Upper lobe of right lung (tissue), 1 donor: ENCODE results near the gene KCTD10. TPM values are rescaled to one million over a fixed set of nuclear protein-coding genes. Genes with fewer than 3 reads are reported as not detected.
"Not testable (repeated sequence)": the region's sequence is repeated elsewhere in the genome, so short reads cannot be mapped to it uniquely, and the experiment has no call there.

Experiments
- ATAC-seq: fragments of 200-7000 bp; cut with Tn5 transposase; one replicate; pipeline ENCODE4 v1.9.1; 2020; ENCODE audit warnings: mild to moderate bottlenecking, moderate library complexity
- DNase-seq: peaks from one replicate; pipeline ENCODE4 v3.0.0-alpha.2; 2020
- H3K27ac ChIP-seq: fragments of 200-600 bp; one replicate; pipeline ENCODE4 v1.8.0; 2022
- H3K27me3 ChIP-seq: fragments of 200-600 bp; one replicate; pipeline ENCODE4 v1.8.0; 2022; ENCODE audit warnings: mild to moderate bottlenecking
- H3K36me3 ChIP-seq: fragments of 200-600 bp; one replicate; pipeline ENCODE4 v1.8.0; 2022
- H3K4me1 ChIP-seq: fragments of 200-600 bp; one replicate; pipeline ENCODE4 v1.8.0; 2022
- H3K4me3 ChIP-seq: fragments of 200-600 bp; one replicate; pipeline ENCODE4 v1.8.0; 2022; ENCODE audit warnings: mild to moderate bottlenecking
- H3K9me3 ChIP-seq: fragments of 200-600 bp; one replicate; pipeline ENCODE4 v1.8.0; 2022
- intact Hi-C: fragments of 100-400 bp; cut with DNase I; formaldehyde crosslinking; loops from one replicate; pipeline ENCODE4 v1.11.0; 2022
- total RNA-seq: library from RNA; stranded (reverse); fragmentation: NEBNext Ultra II Directional; extraction: Animal tissue kit (Norgen Biotek cat#: 25700); gene quantifications from one replicate; pipeline ENCODE4 v1.2.1, GENCODE V29; 2021
- TF ChIP-seq, protein P1 (sequence below): fragments of 200-600 bp; IDR thresholded peaks from one replicate; pipeline ENCODE4 v1.8.0; 2022; ENCODE audit warnings: antibody characterized with exemption
- donor health status: DM: no; HTN: yes; CAD: no; lungs with severe emphysema.

KCTD10 gene
- total RNA-seq, 1 donor from 2014 or later = 66.8 TPM

DNA sequence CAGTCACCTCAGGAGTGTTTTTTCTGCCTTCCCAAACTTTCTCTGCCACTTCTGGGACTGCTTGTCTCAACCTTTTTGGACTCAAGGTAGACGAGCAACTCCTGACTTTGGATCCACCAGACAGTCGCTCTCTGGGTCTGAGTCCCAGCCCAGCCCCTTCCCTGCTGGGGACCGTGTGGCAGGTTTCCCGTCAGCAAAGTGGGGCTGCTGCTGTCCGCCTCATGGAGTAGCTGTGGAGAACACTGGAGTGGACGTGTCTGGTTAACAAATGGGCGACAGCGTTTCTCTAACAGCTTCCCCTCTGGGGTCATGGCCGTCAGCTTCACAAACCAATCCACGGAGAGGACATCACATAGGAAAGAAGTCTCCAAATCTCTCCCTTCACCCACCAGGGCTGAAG, 54.8 kb downstream of the KCTD10 start:
- no peak for DNase-seq
- TF ChIP-seq, protein P1, sequence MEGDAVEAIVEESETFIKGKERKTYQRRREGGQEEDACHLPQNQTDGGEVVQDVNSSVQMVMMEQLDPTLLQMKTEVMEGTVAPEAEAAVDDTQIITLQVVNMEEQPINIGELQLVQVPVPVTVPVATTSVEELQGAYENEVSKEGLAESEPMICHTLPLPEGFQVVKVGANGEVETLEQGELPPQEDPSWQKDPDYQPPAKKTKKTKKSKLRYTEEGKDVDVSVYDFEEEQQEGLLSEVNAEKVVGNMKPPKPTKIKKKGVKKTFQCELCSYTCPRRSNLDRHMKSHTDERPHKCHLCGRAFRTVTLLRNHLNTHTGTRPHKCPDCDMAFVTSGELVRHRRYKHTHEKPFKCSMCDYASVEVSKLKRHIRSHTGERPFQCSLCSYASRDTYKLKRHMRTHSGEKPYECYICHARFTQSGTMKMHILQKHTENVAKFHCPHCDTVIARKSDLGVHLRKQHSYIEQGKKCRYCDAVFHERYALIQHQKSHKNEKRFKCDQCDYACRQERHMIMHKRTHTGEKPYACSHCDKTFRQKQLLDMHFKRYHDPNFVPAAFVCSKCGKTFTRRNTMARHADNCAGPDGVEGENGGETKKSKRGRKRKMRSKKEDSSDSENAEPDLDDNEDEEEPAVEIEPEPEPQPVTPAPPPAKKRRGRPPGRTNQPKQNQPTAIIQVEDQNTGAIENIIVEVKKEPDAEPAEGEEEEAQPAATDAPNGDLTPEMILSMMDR = no peak
- intact Hi-C loops = no loop called here

DNA sequence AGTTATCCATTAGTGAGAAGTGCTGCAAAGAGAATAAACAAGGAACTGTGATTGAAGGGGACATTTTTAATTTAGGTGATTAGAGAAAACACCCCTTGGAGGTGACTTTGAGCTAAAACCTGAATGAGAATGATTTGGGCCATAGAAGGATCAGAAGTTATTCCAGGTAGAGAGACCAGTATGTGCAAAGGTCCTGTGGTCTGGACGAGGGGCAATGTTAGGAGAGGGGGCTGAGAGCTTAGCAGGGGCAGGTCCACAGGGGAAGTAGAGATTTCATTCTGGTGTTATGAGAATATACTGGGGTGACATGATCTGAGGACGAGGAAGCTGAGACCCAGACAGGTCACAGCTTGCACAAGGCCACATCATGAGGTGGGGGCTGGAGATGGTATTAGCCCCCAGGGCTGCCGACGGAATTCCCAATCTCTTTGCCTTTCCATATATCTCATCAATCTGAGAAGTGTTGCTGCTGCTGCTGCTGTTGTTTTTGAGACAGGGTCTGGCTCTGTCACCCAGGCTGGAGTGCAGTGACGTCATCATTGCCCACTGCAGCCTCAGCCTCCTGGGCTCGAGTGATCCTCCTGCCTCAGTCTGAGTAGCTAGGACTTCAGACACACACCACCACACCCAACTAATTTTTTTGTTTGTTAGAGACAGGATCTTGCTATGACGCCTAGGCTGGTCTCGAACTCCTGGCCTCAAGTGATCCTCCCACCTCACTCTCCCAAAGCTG, 55.6 kb downstream of the KCTD10 start:
- no peak for ATAC-seq
- Histone ChIP-seq H3K9me3 (no peaks in the 10 kb centered on the region), H3K27me3 (peaks cover 7% of the 10 kb centered on the region), H3K36me3 (no peaks in the 10 kb centered on the region), H3K4me3 (no peak overlapping the region), H3K4me1 (no peaks in the 10 kb centered on the region), H3K27ac (no peak overlapping the region)
- intact Hi-C loops = no loop called here
- no peak for DNase-seq
- TF ChIP-seq, protein P1 = no peak

More for the DNA sequence above, 54.8 kb downstream of the KCTD10 start:
- Histone ChIP-seq H3K4me3 (no peak overlapping the region), H3K9me3 (no peaks in the 10 kb centered on the region), H3K36me3 (no peaks in the 10 kb centered on the region), H3K27ac (no peak overlapping the region), H3K27me3 (peaks cover 7% of the 10 kb centered on the region), H3K4me1 (no peaks in the 10 kb centered on the region)
- ATAC-seq = no peak

DNA sequence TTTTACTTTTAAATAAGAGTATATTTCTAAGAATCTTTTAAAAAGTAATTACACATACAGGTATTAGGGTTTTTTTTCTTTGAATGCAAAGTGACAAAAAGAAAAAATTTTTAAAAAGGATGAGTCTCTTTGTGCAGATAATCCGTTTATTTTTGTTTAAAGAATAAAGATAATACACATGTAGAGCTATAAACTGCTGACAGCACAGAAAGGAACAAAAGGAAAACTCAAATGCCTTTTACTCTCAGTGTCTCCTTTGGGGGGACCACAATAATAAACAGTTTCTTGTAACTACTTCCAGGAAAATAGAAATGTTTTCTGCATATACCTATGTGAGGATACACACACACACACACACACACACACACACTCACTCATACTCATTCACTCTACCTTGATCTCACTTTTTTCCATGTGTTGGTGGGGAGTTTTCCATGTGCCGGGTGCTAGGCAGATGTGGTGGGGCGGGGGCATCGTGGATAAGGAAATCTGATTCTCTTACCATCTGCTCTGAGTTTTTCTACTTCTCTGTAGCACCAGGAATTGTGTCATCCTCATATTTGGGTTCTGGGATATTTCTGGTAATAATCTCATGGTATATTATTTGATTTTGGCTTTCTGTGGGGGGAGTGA, 58.1 kb downstream of the KCTD10 start:
- Histone ChIP-seq H3K27ac (no peak overlapping the region), H3K9me3 (no peaks in the 10 kb centered on the region), H3K36me3 (no peaks in the 10 kb centered on the region), H3K27me3 (peaks cover 7% of the 10 kb centered on the region), H3K4me1 (no peaks in the 10 kb centered on the region), H3K4me3 (no peak overlapping the region)
- TF ChIP-seq, protein P1 = no peak
- ATAC-seq = no peak
- no peak for DNase-seq
- intact Hi-C loops = no loop called here

DNA sequence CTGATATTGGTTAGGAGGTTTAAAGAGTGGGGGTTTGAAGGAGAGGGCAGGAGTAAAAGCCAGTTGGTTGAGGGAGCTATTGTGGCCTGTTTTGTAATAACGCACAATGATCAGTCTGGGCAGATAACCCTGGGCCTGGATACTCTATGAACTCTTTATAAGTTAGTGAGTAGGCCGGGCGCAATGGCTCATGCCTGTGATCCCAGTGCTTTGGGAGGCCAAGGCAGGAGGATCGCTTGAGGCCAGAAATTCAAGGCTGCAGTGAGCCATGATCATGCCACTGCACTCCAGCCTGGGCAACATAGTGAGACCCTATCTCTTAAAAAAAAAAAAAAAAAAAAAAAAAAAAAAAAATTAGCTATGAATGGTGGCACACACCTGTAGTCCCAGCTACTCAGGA, 71.0 kb downstream of the KCTD10 start:
- H3K36me3 ChIP-seq, H3K27me3 ChIP-seq, H3K4me3 ChIP-seq, ATAC-seq, H3K27ac ChIP-seq, DNase-seq, intact Hi-C loops, H3K4me1 ChIP-seq, H3K9me3 ChIP-seq: not testable (repeated sequence)

DNA sequence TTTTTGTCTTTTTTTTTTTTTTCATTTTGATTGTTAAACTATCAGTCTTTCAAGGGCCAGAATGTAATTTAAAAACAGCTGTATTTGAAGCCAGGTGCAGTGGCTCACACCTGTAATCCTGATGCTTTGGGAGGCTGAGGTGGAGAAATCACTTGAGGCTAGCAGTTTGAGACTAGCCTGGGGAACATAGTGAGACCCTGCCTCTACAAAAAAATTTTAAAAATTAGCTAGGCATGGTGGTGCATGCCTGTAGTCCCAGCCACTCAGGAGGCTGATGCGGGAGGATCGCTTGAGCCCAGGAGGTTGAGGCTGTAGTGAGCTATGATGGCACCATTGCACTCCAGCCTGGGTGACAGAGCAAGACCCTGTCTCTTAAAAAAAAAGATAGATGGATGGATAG, 72.3 kb downstream of the KCTD10 start:
- H3K4me1 ChIP-seq, H3K9me3 ChIP-seq, H3K27me3 ChIP-seq, intact Hi-C loops, H3K36me3 ChIP-seq, ATAC-seq, DNase-seq, H3K27ac ChIP-seq, H3K4me3 ChIP-seq: not testable (repeated sequence)

Other genes with a start within 250 kb of the KCTD10 start
- not detected for gene FOXN4, start 168.0 kb downstream of the KCTD10 start, total RNA-seq
- 0.64 TPM for gene MYO1H, start 129.4 kb downstream of the KCTD10 start, total RNA-seq
- 39.1 TPM for gene UBE3B, start 334 bp upstream of the KCTD10 start, total RNA-seq
- 58.0 TPM for gene MMAB, start 96.2 kb upstream of the KCTD10 start, total RNA-seq
- 27.3 TPM for gene MVK, start 96.5 kb upstream of the KCTD10 start, total RNA-seq
- 6.2 TPM for gene FAM222A, start 236.5 kb upstream of the KCTD10 start, total RNA-seq